ENCODE data around the gene PYM1. TPM values are rescaled to one million over a fixed set of nuclear protein-coding genes. Genes with fewer than 3 reads are reported as not detected.

Gene PYM1
- total and polyA plus RNA-seq, 2 of the 8 experiments (the other 6 are each of a cell fraction or from before 2014, with no cell fraction given): 38.7 to 58.5 TPM

- CTCF ChIA-PET (ENCODE audit: partially characterized antibody): interaction anchor here (1.4 to 2.1 kb wide), 3 partner anchors 12 to 30 kb away, joined by 3 to 12 read pairs (median 5); no protein-coding TSS in a partner anchor
- FAIRE-seq: no peak
- TF ChIP-seq RXRA (IDR thresholded peaks at IDR 0.05; ENCODE audit: insufficient read depth, low read depth, low read length) (no peak), NANOG (IDR thresholded peaks at IDR 0.05; ENCODE audit: insufficient read depth, low read depth, low read length, poor library complexity, severe bottlenecking) (no peak), CHD1 (IDR thresholded peaks at IDR 0.05; ENCODE audit: low read depth, low read length) (no peak), SRF (IDR thresholded peaks at IDR 0.05; ENCODE audit: low read depth, low read length) (no peak), BRCA1 (IDR thresholded peaks at IDR 0.05; ENCODE audit: low read depth, low read length) (no peak), USF2 (IDR thresholded peaks at IDR 0.05; ENCODE audit: low read length) (no peak)
- TF ChIP-seq, protein P1, sequence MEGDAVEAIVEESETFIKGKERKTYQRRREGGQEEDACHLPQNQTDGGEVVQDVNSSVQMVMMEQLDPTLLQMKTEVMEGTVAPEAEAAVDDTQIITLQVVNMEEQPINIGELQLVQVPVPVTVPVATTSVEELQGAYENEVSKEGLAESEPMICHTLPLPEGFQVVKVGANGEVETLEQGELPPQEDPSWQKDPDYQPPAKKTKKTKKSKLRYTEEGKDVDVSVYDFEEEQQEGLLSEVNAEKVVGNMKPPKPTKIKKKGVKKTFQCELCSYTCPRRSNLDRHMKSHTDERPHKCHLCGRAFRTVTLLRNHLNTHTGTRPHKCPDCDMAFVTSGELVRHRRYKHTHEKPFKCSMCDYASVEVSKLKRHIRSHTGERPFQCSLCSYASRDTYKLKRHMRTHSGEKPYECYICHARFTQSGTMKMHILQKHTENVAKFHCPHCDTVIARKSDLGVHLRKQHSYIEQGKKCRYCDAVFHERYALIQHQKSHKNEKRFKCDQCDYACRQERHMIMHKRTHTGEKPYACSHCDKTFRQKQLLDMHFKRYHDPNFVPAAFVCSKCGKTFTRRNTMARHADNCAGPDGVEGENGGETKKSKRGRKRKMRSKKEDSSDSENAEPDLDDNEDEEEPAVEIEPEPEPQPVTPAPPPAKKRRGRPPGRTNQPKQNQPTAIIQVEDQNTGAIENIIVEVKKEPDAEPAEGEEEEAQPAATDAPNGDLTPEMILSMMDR (IDR thresholded peaks at IDR 0.05; ENCODE audit: control extremely low read depth in 1 of 3, insufficient read depth in 1 of 3, low read depth in 1 of 3, low read length in 3 of 3): no peak
- TF ChIP-seq, protein P2, sequence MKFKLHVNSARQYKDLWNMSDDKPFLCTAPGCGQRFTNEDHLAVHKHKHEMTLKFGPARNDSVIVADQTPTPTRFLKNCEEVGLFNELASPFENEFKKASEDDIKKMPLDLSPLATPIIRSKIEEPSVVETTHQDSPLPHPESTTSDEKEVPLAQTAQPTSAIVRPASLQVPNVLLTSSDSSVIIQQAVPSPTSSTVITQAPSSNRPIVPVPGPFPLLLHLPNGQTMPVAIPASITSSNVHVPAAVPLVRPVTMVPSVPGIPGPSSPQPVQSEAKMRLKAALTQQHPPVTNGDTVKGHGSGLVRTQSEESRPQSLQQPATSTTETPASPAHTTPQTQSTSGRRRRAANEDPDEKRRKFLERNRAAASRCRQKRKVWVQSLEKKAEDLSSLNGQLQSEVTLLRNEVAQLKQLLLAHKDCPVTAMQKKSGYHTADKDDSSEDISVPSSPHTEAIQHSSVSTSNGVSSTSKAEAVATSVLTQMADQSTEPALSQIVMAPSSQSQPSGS (IDR thresholded peaks at IDR 0.05; ENCODE audit: low read length): no peak
Measured at GRCh38 chr12:55969356-55969755, 41.7 kb upstream of the PYM1 start.

More at GRCh38 chr12:55969356-55969755, 41.7 kb upstream of the PYM1 start:
- no peak overlapping the region for H2AK5ac ChIP-seq (ENCODE audit: low read depth, low read length)
- no peaks in the 10 kb centered on the region for H3K27me3 ChIP-seq (replicated peaks in 1 of 4; ENCODE audit: control insufficient read depth in 3 of 4, extremely low read depth in 1 of 4, insufficient read depth in 3 of 4, low read length in 3 of 4)
- H3K36me3 ChIP-seq (ENCODE audit: control insufficient read depth in 2 of 4, insufficient read depth in 4 of 4, low read length in 3 of 4): peaks cover 2 to 29% (median 14%) of the 10 kb centered on the region in 4 experiments; a peak in 5 of 8 replicates
- H2BK15ac ChIP-seq (ENCODE audit: low read length): no peak overlapping the region
- H3K9me3 ChIP-seq (ENCODE audit: insufficient read depth in 2 of 2, low read depth in 1 of 2, low read length in 1 of 2): no peaks in the 10 kb centered on the region
- WGBS, 2 experiments (ENCODE audit: extremely low coverage in 1 of 2, insufficient coverage in 1 of 2, insufficient read length in 1 of 2, insufficient replicate concordance in 2 of 2, low coverage in 1 of 2, low lambda C conversion rate in 2 of 2, missing lambda C conversion rate in 1 of 2): 93% methylated on average over 2 of the region's 4 CpGs; no CpG with 5 or more reads in 1 of the 2 experiments
- H2BK12ac ChIP-seq (ENCODE audit: low read depth, low read length): no peak overlapping the region
- POLR2A ChIA-PET (ENCODE audit: partially characterized antibody): interaction anchor here (0.6 to 1.7 kb wide), 4 partner anchors 29 to 148 kb away, joined by 3 to 5 read pairs (median 4); partner anchors contain the start of genes PYM1 and ZC3H10
- H3K23me2 ChIP-seq (ENCODE audit: low read depth, low read length): peaks cover 15% of the 10 kb centered on the region
- H3K79me1 ChIP-seq (ENCODE audit: low read depth, low read length): no peaks in the 10 kb centered on the region; the same call in 1 of the 2 replicates
- peaks cover 0 to 2% of the 10 kb centered on the region in 2 experiments for H4K20me1 ChIP-seq (replicated peaks in 1 of 2; ENCODE audit: control insufficient read depth in 1 of 2, insufficient read depth in 2 of 2, low read length in 2 of 2)
- H3K4me2 ChIP-seq (ENCODE audit: insufficient read depth in 1 of 2, low read depth in 2 of 2, low read length in 2 of 2): no peak overlapping the region
- peaks cover 3 to 12% of the 10 kb centered on the region in 2 experiments; a peak in 3 of 4 replicates for H3K79me2 ChIP-seq (ENCODE audit: control insufficient read depth in 1 of 2, insufficient read depth in 2 of 2, low read length in 2 of 2)
- H3K23ac ChIP-seq (ENCODE audit: insufficient read length): no peak overlapping the region
- H3K4me3 ChIP-seq (ENCODE audit: extremely low read depth in 1 of 4, insufficient read depth in 2 of 4, low read depth in 3 of 4, low read length in 4 of 4): no peak overlapping the region
- no peak overlapping the region for H4K5ac ChIP-seq (ENCODE audit: insufficient read length, low read depth, low read length)
- H3K27ac ChIP-seq (ENCODE audit: low read depth, low read length): no peak overlapping the region
- H3K56ac ChIP-seq (replicated peaks; ENCODE audit: insufficient read length, low read depth, low read length): no peak overlapping the region
- H4K8ac ChIP-seq (ENCODE audit: extremely low read depth, insufficient read depth, low read length): no peak overlapping the region
- no peak overlapping the region for H2AFZ ChIP-seq (ENCODE audit: low read length)
- no peak overlapping the region for H3K4ac ChIP-seq (replicated peaks; ENCODE audit: insufficient read length, low read depth, low read length)
- H3K18ac ChIP-seq (ENCODE audit: extremely low read depth, low read length): no peak overlapping the region
- H2BK120ac ChIP-seq (replicated peaks; ENCODE audit: low read depth, low read length): no peak overlapping the region
- no peak overlapping the region for H2BK20ac ChIP-seq (ENCODE audit: low read length)
- H3K9ac ChIP-seq (replicated peaks in 1 of 4; ENCODE audit: extremely low read depth in 1 of 4, low read depth in 3 of 4, low read length in 3 of 4): no peak overlapping the region
- DNase-seq (ENCODE audit: low read depth in 1 of 2, low spot score in 2 of 2): no peak
- no peak overlapping the region for H3K14ac ChIP-seq (ENCODE audit: insufficient read length)
- no peak overlapping the region for H2BK5ac ChIP-seq (ENCODE audit: low read depth, low read length)
- H3K4me1 ChIP-seq (replicated peaks in 1 of 4; ENCODE audit: control insufficient read depth in 3 of 4, insufficient read depth in 4 of 4, low read length in 3 of 4): peaks cover 2 to 17% (median 7%) of the 10 kb centered on the region in 4 experiments
- no peak overlapping the region for H4K91ac ChIP-seq (replicated peaks; ENCODE audit: insufficient read length, low read length)

All from H1 (cell line).